ENCODE measurements around the gene SEMA6B. TPM values are rescaled to one million over a fixed set of nuclear protein-coding genes. Genes with fewer than 3 reads are reported as not detected.

The SEMA6B gene
- total and polyA plus RNA-seq, 2 experiments from 2014 or later, result 10.5 to 130 TPM

DNA sequence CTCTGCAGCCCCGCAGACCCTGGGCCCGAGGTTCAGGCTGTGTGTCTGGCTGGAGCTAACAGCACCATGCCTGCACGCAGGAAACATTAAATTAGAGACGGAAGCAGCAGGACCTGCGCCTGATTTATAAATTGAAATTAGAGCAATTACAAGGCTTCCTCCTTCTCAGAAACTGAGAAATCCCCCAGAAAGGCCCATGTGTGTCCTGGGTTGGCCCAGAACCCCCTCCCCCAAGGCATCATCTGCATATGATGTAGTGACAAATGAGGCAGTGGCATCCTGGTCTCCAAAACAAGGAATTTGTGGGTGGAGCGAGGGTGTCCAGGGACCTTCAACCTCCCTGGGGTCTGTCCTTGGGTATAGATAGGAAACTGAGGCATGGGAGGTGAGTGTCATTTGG lies 27.2 kb upstream of the SEMA6B start:
- TF ChIP-seq CTCF (IDR thresholded peaks at IDR 0.05; ENCODE audit: low read depth, low read length), result no peak
- DNase-seq (ENCODE audit: low read depth in 1 of 2, low spot score in 1 of 2), result no peak
- Histone ChIP-seq H3K36me3 (no peaks in the 10 kb centered on the region), H3K27me3 (no peaks in the 10 kb centered on the region), H3K27ac (no peak overlapping the region), H3K9me3 (ENCODE audit: low read depth) (no peaks in the 10 kb centered on the region), H3K4me1 (ENCODE audit: low read depth) (peaks cover 3% of the 10 kb centered on the region), H3K4me3 (no peak overlapping the region)

- Histone ChIP-seq H3K4me3 (no peak overlapping the region), H3K9me3 (ENCODE audit: low read depth) (no peaks in the 10 kb centered on the region), H3K27ac (no peak overlapping the region), H3K36me3 (no peaks in the 10 kb centered on the region), H3K4me1 (ENCODE audit: low read depth) (peaks cover 3% of the 10 kb centered on the region), H3K27me3 (no peaks in the 10 kb centered on the region)
- DNase-seq (ENCODE audit: low read depth in 1 of 2, low spot score in 1 of 2), result no peak
- TF ChIP-seq CTCF (IDR thresholded peaks at IDR 0.05; ENCODE audit: low read depth, low read length), result no peak
Measured at GRCh38 chr19:4586245-4586644, 26.8 kb upstream of the SEMA6B start.

- TF ChIP-seq CTCF (IDR thresholded peaks at IDR 0.05; ENCODE audit: low read depth, low read length), result no peak
- Histone ChIP-seq H3K27ac (no peak overlapping the region), H3K36me3 (no peaks in the 10 kb centered on the region), H3K4me1 (ENCODE audit: low read depth) (peaks cover 3% of the 10 kb centered on the region), H3K4me3 (no peak overlapping the region), H3K9me3 (ENCODE audit: low read depth) (no peaks in the 10 kb centered on the region), H3K27me3 (no peaks in the 10 kb centered on the region)
- DNase-seq (ENCODE audit: low read depth in 1 of 2, low spot score in 1 of 2), result no peak
Measured at GRCh38 chr19:4585556-4585955, 26.1 kb upstream of the SEMA6B start.

DNA sequence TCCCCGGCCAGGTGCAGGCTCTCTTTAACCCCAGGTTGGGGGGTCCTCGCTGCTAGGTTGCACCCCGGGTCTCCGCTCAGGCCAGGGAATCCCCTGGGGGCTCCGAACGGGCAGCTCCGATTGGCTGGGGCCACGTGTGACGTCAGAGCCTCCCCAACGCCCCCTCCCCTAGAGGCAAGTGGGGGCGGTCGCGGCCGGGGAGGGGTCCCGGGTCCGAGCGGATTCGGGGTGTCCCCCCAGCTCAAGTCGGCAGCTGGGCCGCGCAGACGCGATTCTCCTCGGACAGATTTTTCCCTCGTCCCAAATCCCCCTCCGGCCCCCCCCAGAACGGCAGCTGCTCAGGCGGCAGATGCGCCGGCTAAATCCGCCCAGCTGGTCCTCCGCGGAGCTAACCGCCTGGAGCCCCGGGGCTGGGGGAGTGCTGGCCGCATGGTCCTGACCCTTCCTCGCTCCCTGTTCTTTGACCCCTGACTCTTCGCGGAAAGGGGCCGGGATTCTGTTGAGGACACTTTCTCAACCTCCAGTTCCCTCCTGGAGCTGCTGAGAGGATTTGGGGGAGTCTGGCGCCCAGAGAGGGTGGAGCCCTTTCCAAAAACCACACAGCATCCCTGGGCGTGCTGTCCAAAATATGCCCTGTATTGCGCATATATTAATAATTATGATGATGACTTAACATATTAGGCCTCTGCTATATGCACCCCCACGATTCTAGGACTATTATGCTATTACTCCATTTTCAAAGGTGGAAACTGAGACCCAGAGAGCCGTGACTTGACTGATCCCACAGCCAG lies 25.4 kb upstream of the SEMA6B start:
- Histone ChIP-seq H3K4me3 (peak overlapping the region; percentile 46), H3K27me3 (no peaks in the 10 kb centered on the region), H3K27ac (no peak overlapping the region), H3K36me3 (no peaks in the 10 kb centered on the region), H3K4me1 (ENCODE audit: low read depth) (peaks cover 3% of the 10 kb centered on the region), H3K9me3 (ENCODE audit: low read depth) (no peaks in the 10 kb centered on the region)
- TF ChIP-seq CTCF (IDR thresholded peaks at IDR 0.05; ENCODE audit: low read depth, low read length), result no peak
- peak in 1 of 2 donors; percentile 25 for DNase-seq (ENCODE audit: low read depth in 1 of 2, low spot score in 1 of 2)

GRCh38 chr19:4583961-4584669 lies 24.6 kb upstream of the SEMA6B start:
- peak in 1 of 2 donors; percentile 57 for DNase-seq (ENCODE audit: low read depth in 1 of 2, low spot score in 1 of 2)
- Histone ChIP-seq H3K4me1 (ENCODE audit: low read depth) (no peaks in the 10 kb centered on the region), H3K27ac (no peak overlapping the region), H3K4me3 (peak overlapping the region; percentile 46), H3K36me3 (no peaks in the 10 kb centered on the region), H3K27me3 (no peaks in the 10 kb centered on the region), H3K9me3 (ENCODE audit: low read depth) (no peaks in the 10 kb centered on the region)
- TF ChIP-seq CTCF (IDR thresholded peaks at IDR 0.05; ENCODE audit: low read depth, low read length), result no peak
